Mammary epithelial cell (primary cell): Measurements from ENCODE around the gene ILKAP.

Experiments
- CTCF ChIP-seq, 2 donors: IDR thresholded peaks in 1 of 2; conservative IDR thresholded peaks in 1 of 2; 2 replicates each; pipeline ENCODE4 v1.5.1; 2011 to 2012; ENCODE audit warnings: inconsistent platforms in 2 of 2, low read length in 2 of 2, mild to moderate bottlenecking in 2 of 2, control low read depth in 1 of 2, low read depth in 1 of 2; ENCODE audit not compliant: insufficient read depth in 1 of 2; ENCODE audit errors: extremely low read depth in 1 of 2
- EZH2 ChIP-seq: IDR thresholded peaks from 2 replicates; pipeline ENCODE4 v1.6.1; 2012; ENCODE audit warnings: low read length, inconsistent platforms, borderline replicate concordance

GRCh38 chr2:238203973-238204683, 633 bp upstream of the ILKAP start:
- no peak for TF ChIP-seq EZH2
- TF ChIP-seq CTCF (conservative IDR thresholded peaks at IDR 0.05 in 1 of 2, IDR thresholded peaks at IDR 0.05 in 1 of 2; ENCODE audit: extremely low read depth in 1 of 2, insufficient read depth in 1 of 2, low read depth in 1 of 2, low read length in 2 of 2), result no peak
